KMS-11 (cell line): ENCODE data around the gene TRNT1.

Source experiments
- H2AFZ ChIP-seq: fragments of 200-600 bp; sonication (generic); 2 replicates; pipeline ENCODE4 v1.6.1; 2016; ENCODE audit warnings: antibody characterized with exemption, mixed run types, low read depth
- H3K27ac ChIP-seq: fragments of 200-600 bp; sonication (generic); 2 replicates; pipeline ENCODE4 v1.6.1; 2016; ENCODE audit warnings: mild to moderate bottlenecking, mixed run types
- H3K27me3 ChIP-seq: fragments of 200-600 bp; sonication (generic); 2 replicates; pipeline ENCODE4 v1.6.1; 2017; ENCODE audit warnings: mild to moderate bottlenecking, low read depth, mixed run types, moderate library complexity; ENCODE audit not compliant: insufficient read depth
- H3K36me3 ChIP-seq: fragments of 200-600 bp; sonication (generic); 2 replicates; pipeline ENCODE4 v1.6.1; 2017; ENCODE audit warnings: mild to moderate bottlenecking, mixed run types; ENCODE audit not compliant: insufficient read depth
- H3K4me1 ChIP-seq: fragments of 200-600 bp; sonication (generic); 2 replicates; pipeline ENCODE4 v1.6.1; 2016; ENCODE audit warnings: mild to moderate bottlenecking, low read depth, mixed run types; ENCODE audit not compliant: poor library complexity, severe bottlenecking
- H3K4me2 ChIP-seq: fragments of 200-600 bp; sonication (generic); 2 replicates; pipeline ENCODE4 v1.7.0; 2016; ENCODE audit warnings: mild to moderate bottlenecking, mixed run types
- H3K4me3 ChIP-seq: fragments of 200-600 bp; sonication (generic); IDR thresholded peaks from 2 replicates; pipeline ENCODE4 v1.6.1; 2017; ENCODE audit warnings: low read depth, low read length, mixed read lengths; ENCODE audit not compliant: insufficient read depth
- H3K79me2 ChIP-seq: fragments of 200-600 bp; sonication (generic); 2 replicates; pipeline ENCODE4 v1.6.1; 2016; ENCODE audit warnings: low read depth, mixed run types; ENCODE audit not compliant: insufficient read depth
- H3K9ac ChIP-seq: fragments of 200-600 bp; sonication (generic); 2 replicates; pipeline ENCODE4 v1.6.1; 2016; ENCODE audit warnings: mild to moderate bottlenecking, mixed run types
- H4K20me1 ChIP-seq: fragments of 200-600 bp; sonication (generic); 2 replicates; pipeline ENCODE4 v1.6.1; 2016; ENCODE audit warnings: mild to moderate bottlenecking, mixed run types; ENCODE audit not compliant: insufficient read depth
- CTCF ChIP-seq: fragments of 200-600 bp; sonication (generic); conservative IDR thresholded peaks from 2 replicates; pipeline ENCODE4 v1.6.1; 2017; ENCODE audit warnings: low read depth, mild to moderate bottlenecking, antibody characterized with exemption, low read length, moderate library complexity, mixed read lengths

The TRNT1 gene

GRCh38 chr3:3129579-3129978, 2.8 kb downstream of the TRNT1 start:
- no peak for TF ChIP-seq CTCF
- no peak overlapping the region for H3K9ac ChIP-seq

GRCh38 chr3:3133500-3133899, 6.8 kb downstream of the TRNT1 start:
- H3K27me3 ChIP-seq = no peaks in the 10 kb centered on the region
- H3K4me3 ChIP-seq = no peak overlapping the region
- TF ChIP-seq CTCF = no peak
- H3K9ac ChIP-seq = no peak overlapping the region
- H3K79me2 ChIP-seq = peaks cover 20% of the 10 kb centered on the region
- H3K36me3 ChIP-seq = no peaks in the 10 kb centered on the region
- no peaks in the 10 kb centered on the region for H4K20me1 ChIP-seq
- H3K4me2 ChIP-seq = no peak overlapping the region
- H3K27ac ChIP-seq = no peak overlapping the region
- no peak overlapping the region for H2AFZ ChIP-seq
- H3K4me1 ChIP-seq = no peaks in the 10 kb centered on the region

More at GRCh38 chr3:3129579-3129978, 2.8 kb downstream of the TRNT1 start:
- peaks cover 23% of the 10 kb centered on the region for H3K79me2 ChIP-seq
- no peak overlapping the region for H3K4me3 ChIP-seq
- no peaks in the 10 kb centered on the region for H4K20me1 ChIP-seq
- no peaks in the 10 kb centered on the region for H3K36me3 ChIP-seq
- H3K4me1 ChIP-seq = no peaks in the 10 kb centered on the region
- H3K27ac ChIP-seq = no peak overlapping the region
- no peaks in the 10 kb centered on the region for H3K27me3 ChIP-seq
- no peak overlapping the region for H3K4me2 ChIP-seq
- H2AFZ ChIP-seq = no peak overlapping the region

DNA sequence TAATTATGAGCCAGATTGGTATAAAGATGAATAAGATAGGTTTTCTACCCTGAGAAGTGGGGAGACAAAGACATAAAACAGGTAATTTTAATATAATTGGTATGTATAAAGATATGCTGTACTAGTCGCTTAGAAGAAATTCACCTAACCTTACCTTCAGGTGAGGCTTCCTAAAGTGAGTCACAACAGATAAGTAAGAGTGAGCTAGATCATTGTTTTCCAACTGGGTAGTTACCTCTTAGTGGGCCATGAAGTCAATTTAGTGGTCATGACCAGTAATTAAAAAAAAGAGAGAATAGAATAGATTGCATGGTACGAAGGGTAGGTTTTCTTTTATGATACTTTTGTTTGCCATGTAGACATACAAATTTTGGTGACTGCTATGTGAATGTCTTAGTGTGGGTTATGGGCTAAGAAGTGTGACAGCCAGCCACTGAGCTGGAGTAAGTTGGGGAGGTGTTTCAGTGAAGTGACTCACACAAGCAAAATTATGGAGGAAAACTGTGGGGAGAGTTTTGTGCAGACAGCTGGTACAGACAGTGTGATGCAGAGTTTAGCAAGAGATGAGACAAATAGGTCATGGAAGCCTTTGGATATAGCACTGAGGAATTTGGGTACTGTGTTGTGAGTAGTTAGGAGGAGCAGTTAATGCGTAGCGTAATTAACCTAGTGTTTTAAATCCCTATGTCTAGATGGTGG, 8.2 kb downstream of the TRNT1 start:
- H3K4me3 ChIP-seq = no peak overlapping the region
- H3K4me1 ChIP-seq = no peaks in the 10 kb centered on the region
- no peak for TF ChIP-seq CTCF
- H3K27ac ChIP-seq = no peak overlapping the region
- H2AFZ ChIP-seq = no peak overlapping the region
- H3K79me2 ChIP-seq = peaks cover 22% of the 10 kb centered on the region
- H3K27me3 ChIP-seq = no peaks in the 10 kb centered on the region
- no peaks in the 10 kb centered on the region for H4K20me1 ChIP-seq
- H3K36me3 ChIP-seq = no peaks in the 10 kb centered on the region
- no peak overlapping the region for H3K9ac ChIP-seq
- H3K4me2 ChIP-seq = no peak overlapping the region

DNA sequence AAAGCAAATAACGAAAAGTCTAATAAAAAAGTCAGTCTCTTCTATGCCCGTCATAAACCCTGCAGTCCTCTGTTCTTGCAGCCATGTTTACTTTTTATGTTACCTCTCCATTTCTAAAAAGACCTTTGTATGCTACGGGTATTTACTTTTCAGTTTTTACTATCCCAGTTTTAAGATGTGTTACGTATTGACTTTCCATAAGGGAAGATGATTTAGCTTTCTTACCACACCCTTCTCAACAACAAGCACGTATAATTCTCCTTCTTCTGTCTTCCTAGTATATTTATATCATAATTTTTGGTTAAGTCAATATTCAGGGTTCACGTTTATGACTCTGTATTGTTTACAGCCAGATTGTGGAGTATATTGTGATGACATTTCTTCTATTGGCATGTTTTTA, 10.8 kb downstream of the TRNT1 start:
- Histone ChIP-seq H4K20me1 (no peaks in the 10 kb centered on the region), H3K27ac (no peak overlapping the region), H3K4me3 (no peak overlapping the region), H3K27me3 (no peaks in the 10 kb centered on the region), H3K79me2 (peaks cover 22% of the 10 kb centered on the region), H3K9ac (no peak overlapping the region), H2AFZ (no peak overlapping the region), H3K4me1 (no peaks in the 10 kb centered on the region), H3K36me3 (no peaks in the 10 kb centered on the region), H3K4me2 (no peak overlapping the region)
- TF ChIP-seq CTCF = no peak
